Skeletal muscle satellite cell (primary cell): ENCODE results near the gene AQP2.

Experiments
- H3K27me3 ChIP-seq: 2 replicates; pipeline ENCODE4 v1.7.0; 2013; ENCODE audit warnings: low read length; ENCODE audit not compliant: control insufficient read depth, insufficient read depth
- H3K36me3 ChIP-seq: 2 replicates; pipeline ENCODE4 v1.7.0; 2013; ENCODE audit warnings: mild to moderate bottlenecking, control low read depth, low read length; ENCODE audit not compliant: insufficient read depth
- H3K4me1 ChIP-seq: 2 replicates; pipeline ENCODE4 v1.7.0; 2013; ENCODE audit warnings: low read length; ENCODE audit not compliant: control insufficient read depth, insufficient read depth
- H3K4me2 ChIP-seq: 2 replicates; pipeline ENCODE4 v1.7.0; 2013; ENCODE audit warnings: mild to moderate bottlenecking, low read length
- H3K4me3 ChIP-seq: 2 replicates; pipeline ENCODE4 v1.7.0; 2013; ENCODE audit warnings: low read length
- H3K9ac ChIP-seq: 2 replicates; pipeline ENCODE4 v1.7.0; 2013; ENCODE audit warnings: mild to moderate bottlenecking, low read depth, low read length, moderate library complexity
- H3K9me3 ChIP-seq: replicated peaks from 2 replicates; pipeline ENCODE4 v1.7.0; 2013; ENCODE audit warnings: mild to moderate bottlenecking, control low read depth, low read length

AQP2 gene

DNA sequence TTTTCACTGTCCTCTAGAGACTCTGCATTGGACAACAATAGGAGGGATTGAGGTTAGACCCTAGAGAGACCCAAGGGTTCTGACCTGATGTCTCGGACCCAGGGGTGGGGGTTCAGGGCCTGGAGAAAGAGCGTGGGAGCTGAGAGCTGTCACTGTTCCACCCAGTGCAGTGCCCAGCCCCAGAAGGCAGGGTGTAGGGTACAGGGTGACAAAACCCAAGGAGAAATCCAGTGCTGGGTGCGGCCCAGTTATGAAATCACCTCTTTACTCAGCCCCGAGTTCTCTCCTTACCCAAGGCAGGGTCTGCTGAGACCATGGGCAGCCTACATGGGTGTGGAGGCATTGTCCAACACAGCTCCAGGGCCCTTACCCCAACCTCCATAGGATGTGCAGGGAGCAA is 2.6 kb downstream of the AQP2 start:
- Histone ChIP-seq H3K4me1 (no peaks in the 10 kb centered on the region), H3K9ac (no peak overlapping the region), H3K36me3 (no peaks in the 10 kb centered on the region), H3K4me3 (no peak overlapping the region), H3K4me2 (no peak overlapping the region), H3K27me3 (peaks cover 67% of the 10 kb centered on the region), H3K9me3 (no peaks in the 10 kb centered on the region)

DNA sequence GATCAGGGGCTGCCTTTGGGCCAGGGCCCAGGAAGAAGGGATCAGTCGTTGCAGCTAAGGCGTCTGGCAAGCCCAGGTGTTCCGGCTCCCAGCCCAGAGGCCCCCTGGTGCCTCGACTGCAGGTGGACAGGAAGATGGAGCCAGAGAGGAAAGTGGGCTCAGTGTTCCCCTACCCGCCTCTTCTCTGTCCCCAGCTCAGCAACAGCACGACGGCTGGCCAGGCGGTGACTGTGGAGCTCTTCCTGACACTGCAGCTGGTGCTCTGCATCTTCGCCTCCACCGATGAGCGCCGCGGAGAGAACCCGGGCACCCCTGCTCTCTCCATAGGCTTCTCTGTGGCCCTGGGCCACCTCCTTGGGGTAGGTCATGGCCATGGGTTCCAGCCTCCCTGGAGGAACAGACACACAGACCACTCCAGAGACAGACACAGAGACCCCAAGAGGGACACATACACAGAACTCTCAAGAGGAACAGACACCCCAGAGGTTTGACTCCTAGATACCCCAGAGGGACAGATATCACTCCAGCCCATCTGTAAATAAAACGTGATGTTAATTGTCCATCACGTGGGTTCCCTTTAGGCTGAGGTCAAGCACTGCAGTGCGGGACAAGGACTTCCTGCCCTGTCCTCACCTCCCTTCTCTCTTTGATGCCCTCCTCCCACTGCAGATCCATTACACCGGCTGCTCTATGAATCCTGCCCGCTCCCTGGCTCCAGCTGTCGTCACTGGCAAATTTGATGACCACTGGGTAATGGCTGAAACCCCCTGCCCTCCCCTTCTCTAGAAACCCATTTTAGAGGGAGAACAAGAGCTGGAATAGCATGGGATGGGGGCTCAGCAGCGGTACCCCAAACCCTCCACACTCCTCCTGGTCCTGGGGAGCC is 3.7 kb downstream of the AQP2 start:
- H3K27me3 ChIP-seq: peaks cover 63% of the 10 kb centered on the region
- H3K4me2 ChIP-seq: no peak overlapping the region
- H3K9ac ChIP-seq: no peak overlapping the region
- no peaks in the 10 kb centered on the region for H3K4me1 ChIP-seq
- H3K9me3 ChIP-seq: no peaks in the 10 kb centered on the region
- no peak overlapping the region for H3K4me3 ChIP-seq
- no peaks in the 10 kb centered on the region for H3K36me3 ChIP-seq

DNA sequence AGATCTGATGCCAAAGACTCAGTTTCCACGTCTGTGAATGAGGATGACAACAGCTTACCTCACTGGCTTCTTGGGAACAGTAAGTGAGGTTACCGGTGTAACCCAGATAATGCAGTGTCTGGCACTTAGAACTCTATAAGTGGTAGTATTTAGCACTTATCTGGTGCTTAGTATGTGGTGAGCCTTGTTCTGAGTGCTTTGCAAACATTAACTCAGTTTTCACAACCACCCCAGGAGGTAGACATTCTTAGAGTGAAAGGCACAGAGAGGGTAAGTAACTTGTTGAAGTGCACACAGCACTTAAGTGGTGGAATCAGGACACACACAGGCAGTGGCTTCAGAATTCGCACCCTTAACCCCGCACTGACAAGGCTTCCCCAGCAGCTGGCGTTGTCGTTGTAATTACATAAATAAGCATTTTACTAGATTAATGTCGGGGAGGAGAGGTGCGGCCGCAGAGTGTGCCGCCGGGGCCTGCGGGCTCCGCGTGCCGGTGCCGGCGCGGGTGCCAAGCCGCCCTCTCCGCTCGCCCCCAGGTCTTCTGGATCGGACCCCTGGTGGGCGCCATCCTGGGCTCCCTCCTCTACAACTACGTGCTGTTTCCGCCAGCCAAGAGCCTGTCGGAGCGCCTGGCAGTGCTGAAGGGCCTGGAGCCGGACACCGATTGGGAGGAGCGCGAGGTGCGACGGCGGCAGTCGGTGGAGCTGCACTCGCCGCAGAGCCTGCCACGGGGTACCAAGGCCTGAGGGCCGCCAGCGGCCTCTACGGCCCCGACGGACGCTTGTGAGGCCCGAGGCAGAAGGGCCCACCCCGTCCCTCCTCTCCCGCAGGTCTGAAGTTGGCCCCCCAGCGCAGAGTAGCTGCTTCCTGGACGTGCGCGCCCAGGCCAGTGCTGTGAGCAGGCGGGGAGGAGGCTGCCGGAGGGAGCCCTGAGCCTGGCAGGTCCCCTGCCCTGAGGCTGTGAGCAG is 4.6 kb downstream of the AQP2 start:
- Histone ChIP-seq H3K9ac (no peak overlapping the region), H3K27me3 (peaks cover 57% of the 10 kb centered on the region), H3K36me3 (no peaks in the 10 kb centered on the region), H3K4me1 (peaks cover 8% of the 10 kb centered on the region), H3K4me3 (no peak overlapping the region), H3K4me2 (no peak overlapping the region), H3K9me3 (no peaks in the 10 kb centered on the region)

DNA sequence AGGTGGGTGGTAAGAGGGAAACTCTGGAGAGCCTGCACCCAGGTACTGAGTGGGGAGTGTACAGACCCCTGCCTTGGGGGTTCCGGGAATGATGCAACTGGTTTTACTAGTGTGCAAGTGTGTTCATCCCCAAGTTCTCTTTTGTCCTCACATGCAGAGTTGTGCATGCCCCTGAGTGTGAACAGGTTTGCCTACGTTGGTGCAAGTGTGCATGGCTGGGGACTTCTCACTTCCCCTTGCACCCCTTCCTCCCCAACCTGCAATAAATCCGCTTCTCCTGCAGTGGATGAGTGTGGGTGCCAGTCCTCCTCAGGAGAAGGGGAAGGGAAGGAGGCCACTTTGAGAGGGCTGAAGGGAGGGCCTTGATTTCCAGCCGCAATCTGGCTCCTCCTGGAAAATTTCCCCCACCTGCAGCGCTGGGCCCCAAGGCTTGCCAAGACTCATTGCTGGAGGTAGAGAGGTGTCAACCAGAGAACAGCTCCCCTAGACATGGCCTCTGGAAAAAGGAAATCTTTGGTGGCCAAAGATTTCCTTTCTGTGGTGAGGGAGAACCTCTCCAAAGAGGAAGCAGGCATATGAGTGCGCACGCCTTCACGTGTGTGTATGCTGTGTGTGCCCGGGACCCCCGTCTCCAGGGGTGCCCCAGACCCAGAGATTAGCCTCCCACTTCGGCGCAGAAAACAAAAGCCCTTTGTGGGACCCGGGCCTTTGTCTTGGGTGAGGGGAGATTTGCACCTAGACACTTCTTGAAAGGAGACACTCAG is 5.5 kb downstream of the AQP2 start:
- H3K27me3 ChIP-seq: peaks cover 64% of the 10 kb centered on the region
- H3K4me1 ChIP-seq: peaks cover 11% of the 10 kb centered on the region
- no peaks in the 10 kb centered on the region for H3K36me3 ChIP-seq

DNA sequence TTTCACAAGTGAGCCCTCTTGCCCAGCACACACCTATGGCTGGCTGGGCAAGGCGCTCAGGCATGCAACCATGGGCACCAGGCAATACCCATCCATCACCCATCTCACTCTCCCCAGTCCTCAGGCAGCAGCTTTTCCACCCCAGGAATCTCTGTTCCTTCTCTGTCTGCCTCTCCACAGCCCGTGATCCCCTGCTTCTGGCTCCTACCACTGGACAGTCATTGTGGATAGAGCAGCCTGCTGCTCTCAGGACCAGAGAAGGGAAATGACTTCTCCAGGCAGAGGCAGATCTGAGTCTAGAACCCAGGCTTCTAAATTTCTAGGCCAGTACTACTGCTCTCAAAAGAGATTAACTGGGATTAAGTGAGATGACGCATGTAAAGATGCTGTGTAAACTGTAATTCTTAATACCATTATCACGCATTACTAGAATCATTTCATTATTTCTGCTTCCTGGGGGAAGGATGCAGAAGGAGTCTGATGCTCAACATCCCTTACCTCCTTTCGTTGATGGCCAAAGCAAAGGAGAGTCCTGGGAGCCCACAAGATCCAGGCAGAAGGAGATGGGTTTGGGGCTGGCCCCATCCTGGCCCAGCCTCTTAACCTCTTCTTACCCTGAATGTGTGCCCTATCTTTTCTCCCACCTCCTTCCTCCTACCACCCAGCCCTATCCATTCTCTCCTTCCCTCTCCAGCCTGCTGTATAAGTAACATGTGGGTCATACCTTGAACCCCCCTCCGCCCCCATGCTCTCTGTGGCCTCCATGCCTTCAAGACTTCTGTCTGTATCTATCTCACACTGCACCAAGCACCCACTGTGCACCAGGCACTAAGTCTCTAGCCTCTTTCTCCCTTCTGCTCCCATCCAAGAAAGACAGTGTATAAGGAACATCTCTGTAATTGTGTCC is 6.4 kb downstream of the AQP2 start:
- Histone ChIP-seq H3K4me3 (no peak overlapping the region), H3K36me3 (no peaks in the 10 kb centered on the region), H3K4me2 (no peak overlapping the region), H3K27me3 (peaks cover 64% of the 10 kb centered on the region), H3K4me1 (peaks cover 16% of the 10 kb centered on the region), H3K9ac (no peak overlapping the region), H3K9me3 (no peaks in the 10 kb centered on the region)

More for the DNA sequence above, 5.5 kb downstream of the AQP2 start:
- H3K4me2 ChIP-seq: no peak overlapping the region
- no peak overlapping the region for H3K9ac ChIP-seq
- H3K9me3 ChIP-seq: no peaks in the 10 kb centered on the region
- H3K4me3 ChIP-seq: no peak overlapping the region

DNA sequence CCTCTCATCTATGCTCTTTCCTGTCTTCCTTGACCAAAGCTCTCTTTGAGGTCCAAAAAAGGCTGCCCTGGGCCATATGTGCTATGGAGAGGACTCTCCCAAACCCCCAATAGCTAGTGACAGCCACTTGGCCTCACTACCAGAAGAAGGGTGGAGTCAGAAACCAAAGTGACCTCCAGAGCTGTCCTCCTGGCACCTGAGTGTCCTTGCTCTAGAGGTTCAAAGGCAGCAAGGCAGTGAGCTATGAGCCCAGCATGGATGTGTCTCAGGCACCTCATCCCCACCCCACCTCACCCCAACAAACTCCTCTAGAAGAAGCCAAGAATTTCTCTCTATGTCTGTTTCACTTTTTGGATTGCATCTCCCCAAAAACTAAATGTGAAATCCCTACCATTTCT is 7.0 kb downstream of the AQP2 start:
- Histone ChIP-seq H3K4me3 (no peak overlapping the region), H3K27me3 (peaks cover 64% of the 10 kb centered on the region), H3K9me3 (no peaks in the 10 kb centered on the region), H3K4me1 (peaks cover 17% of the 10 kb centered on the region), H3K9ac (no peak overlapping the region), H3K4me2 (no peak overlapping the region), H3K36me3 (no peaks in the 10 kb centered on the region)

DNA sequence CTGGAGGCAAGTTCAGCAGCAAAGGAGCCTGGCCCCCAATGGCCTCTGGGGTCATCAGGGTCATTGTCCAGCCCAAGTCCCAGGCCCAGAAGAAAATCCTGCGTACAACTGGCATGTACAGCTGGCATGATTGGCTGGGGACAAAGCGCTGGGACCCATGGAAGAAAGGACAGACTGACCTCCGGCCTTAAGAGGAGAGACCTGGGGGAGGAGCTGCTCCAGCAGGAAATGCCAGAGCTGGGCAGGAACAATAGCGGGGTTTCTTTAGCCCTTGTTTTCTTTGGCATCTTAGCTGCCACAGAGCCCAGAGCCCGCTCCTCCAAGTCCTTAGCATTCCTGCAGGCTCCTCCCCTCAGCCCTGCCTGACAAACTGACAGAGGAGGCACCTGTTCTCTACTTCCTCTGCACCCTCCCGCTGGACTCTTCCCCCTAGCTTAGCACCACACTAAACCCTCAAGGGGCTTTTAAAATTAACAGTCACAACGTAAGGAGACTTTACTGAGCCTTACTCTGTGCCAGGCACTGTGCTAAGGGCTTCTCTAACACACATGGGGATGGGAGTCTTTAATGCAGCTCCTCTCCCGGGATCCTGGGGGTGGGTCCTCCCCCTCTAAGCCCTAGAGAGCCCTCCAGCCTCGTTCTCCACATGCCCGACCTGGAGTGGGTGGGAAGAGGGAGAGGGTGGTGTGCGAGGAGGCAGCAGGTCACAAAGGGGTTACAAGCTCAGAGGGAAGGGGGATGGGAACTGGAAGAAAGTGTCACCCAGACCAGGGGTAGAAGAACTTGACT is 9.3 kb downstream of the AQP2 start:
- Histone ChIP-seq H3K36me3 (no peaks in the 10 kb centered on the region), H3K4me3 (no peak overlapping the region), H3K4me2 (peak overlapping the region; percentile 31), H3K9ac (no peak overlapping the region), H3K4me1 (peaks cover 25% of the 10 kb centered on the region), H3K27me3 (peaks cover 50% of the 10 kb centered on the region), H3K9me3 (no peaks in the 10 kb centered on the region)

DNA sequence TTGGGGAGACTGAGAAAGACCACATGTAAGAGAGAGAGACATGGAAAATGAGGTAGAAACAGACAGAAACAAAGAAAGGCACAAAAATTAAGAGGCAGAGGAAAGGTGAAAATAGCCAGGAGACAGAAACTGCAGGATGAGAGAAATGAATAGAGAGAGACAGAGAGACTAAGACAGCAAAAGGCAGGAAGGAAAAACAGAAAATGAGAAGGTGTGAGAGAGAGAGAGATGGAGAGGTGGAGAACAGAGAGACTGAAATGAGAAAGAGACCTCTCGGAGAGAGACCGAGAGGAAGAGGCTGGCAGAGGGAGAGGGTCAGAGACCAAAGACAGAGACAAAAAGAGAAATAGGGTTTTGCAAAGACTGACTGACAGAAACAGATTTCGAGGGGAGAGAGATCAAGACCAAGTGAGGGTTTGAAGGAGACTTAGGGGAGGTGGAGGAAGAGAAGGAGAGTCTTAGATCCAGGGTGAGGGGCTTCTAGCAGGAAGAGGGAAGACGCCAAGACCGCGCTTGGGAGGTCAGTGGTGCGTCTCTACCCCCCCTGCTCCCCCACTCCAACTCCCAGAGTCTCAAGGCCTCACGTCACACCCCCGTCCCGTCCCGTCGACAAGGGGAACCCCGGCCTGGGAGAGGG is 10.1 kb downstream of the AQP2 start:
- Histone ChIP-seq H3K4me2 (peak overlapping the region; percentile 69), H3K4me1 (peaks cover 25% of the 10 kb centered on the region), H3K9me3 (no peaks in the 10 kb centered on the region), H3K27me3 (peaks cover 51% of the 10 kb centered on the region), H3K4me3 (no peak overlapping the region), H3K9ac (no peak overlapping the region), H3K36me3 (no peaks in the 10 kb centered on the region)

DNA sequence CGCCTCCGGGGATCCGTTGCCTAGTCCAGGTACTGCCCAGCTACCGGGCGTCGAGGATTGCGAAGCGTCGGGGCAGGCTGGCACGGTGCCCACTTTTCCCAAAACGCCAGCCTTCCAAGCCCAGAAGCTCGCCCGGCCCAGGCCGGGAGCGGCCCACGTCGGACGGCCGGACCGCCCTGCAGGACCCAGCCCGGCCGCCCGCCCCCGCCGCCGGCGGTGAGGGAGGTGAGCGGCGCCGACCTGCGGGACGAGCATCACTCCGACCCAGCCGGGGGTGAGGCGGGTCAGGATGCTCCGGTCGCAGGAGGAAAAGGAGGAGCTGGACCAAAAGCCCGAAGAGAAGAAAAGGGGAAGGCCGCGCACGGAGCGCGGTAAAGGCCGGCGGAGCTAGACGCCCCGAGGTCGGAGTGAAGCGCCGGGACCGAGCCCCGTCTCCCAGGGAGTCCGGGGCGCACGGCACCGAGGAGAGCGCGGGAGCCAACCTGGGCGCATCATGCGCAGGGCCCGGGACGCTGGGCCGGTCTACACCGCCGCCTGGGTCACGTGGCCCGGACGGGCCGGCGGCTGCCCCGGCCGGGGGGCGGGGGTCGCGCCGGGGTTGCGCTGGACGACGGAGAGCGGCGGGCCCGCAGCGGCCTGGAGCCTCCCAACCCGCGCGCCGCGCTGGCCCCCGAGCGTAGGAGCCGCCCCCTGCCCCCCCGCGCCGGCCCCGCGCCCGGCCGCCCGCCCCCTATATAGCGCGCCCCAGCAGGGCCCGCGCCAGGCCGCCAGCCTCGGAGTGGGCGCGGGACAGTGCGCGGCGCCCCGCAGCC is 10.8 kb downstream of the AQP2 start, which contains the start of gene AQP5:
AQP5 (plus strand) TSS at position 762 of the 812 bp plus-strand sequence. CDS start 146 bp downstream, outside the sequence.
- H3K9ac ChIP-seq: no peak within 1 kb of the TSS
- H3K27me3 ChIP-seq: peaks cover 48% of the 10 kb centered on the region
- no peaks in the 10 kb centered on the region for H3K36me3 ChIP-seq
- peak within 1 kb of the TSS; percentile 53 for H3K4me3 ChIP-seq
- H3K4me2 ChIP-seq: peak within 1 kb of the TSS; percentile 69
- H3K4me1 ChIP-seq: peaks cover 25% of the 10 kb centered on the region
- H3K9me3 ChIP-seq: no peaks in the 10 kb centered on the region
